Measurements from ENCODE around the gene SLC4A1AP.
A peak's percentile ranks its signal among the peaks of the same experiment; 100 is the strongest.

SLC4A1AP gene

GRCh38 chr2:27703638-27704341 is 40.1 kb downstream of the SLC4A1AP start:
- peak; percentile 84 for DNase-seq

- DNase-seq: no peak
These were observed 40.7 kb downstream of the SLC4A1AP start for GRCh38 chr2:27704342-27704876.

- DNase-seq: no peak
These were observed 42.3 kb downstream of the SLC4A1AP start for GRCh38 chr2:27705851-27706622.

- DNase-seq: no peak
These were observed 44.0 kb downstream of the SLC4A1AP start for GRCh38 chr2:27707462-27708256.

- no peak for DNase-seq
These were observed 44.6 kb downstream of the SLC4A1AP start for GRCh38 chr2:27708257-27708654.

GRCh38 chr2:27708666-27709065 is 45.0 kb downstream of the SLC4A1AP start:
- DNase-seq: no peak

- no peak for DNase-seq
These were observed 45.6 kb downstream of the SLC4A1AP start for GRCh38 chr2:27709326-27709725.

- no peak for DNase-seq
These were observed 46.4 kb downstream of the SLC4A1AP start for GRCh38 chr2:27709960-27710575.

- DNase-seq: no peak
These were observed 47.1 kb downstream of the SLC4A1AP start for GRCh38 chr2:27710640-27711430.

GRCh38 chr2:27711804-27712203 is 48.1 kb downstream of the SLC4A1AP start:
- DNase-seq: no peak

- no peak for DNase-seq
These were observed 48.8 kb downstream of the SLC4A1AP start for GRCh38 chr2:27712522-27712921.

- no peak for DNase-seq
These were observed 49.5 kb downstream of the SLC4A1AP start for GRCh38 chr2:27713201-27713600.

- DNase-seq: no peak
These were observed 50.4 kb downstream of the SLC4A1AP start for GRCh38 chr2:27714053-27714452.

GRCh38 chr2:27714851-27715291 is 51.2 kb downstream of the SLC4A1AP start:
- no peak for DNase-seq

GRCh38 chr2:27715318-27716210 is 51.9 kb downstream of the SLC4A1AP start:
- no peak for DNase-seq

GRCh38 chr2:27716301-27717069 is 52.8 kb downstream of the SLC4A1AP start:
- DNase-seq: no peak

GRCh38 chr2:27717070-27717795 is 53.5 kb downstream of the SLC4A1AP start:
- peak; percentile 68 for DNase-seq

GRCh38 chr2:27720004-27720551 is 56.4 kb downstream of the SLC4A1AP start:
- DNase-seq: no peak

GRCh38 chr2:27721335-27721734 is 57.6 kb downstream of the SLC4A1AP start:
- no peak for DNase-seq
